Glomerular visceral epithelial cell (primary cell): Measurements from ENCODE around the gene USP32.
"Not testable (repeated sequence)": the region's sequence is repeated elsewhere in the genome, so short reads cannot be mapped to it uniquely, and the experiment has no call there.

Source experiments
- DNase-seq: peaks from one replicate; pipeline ENCODE4 v3.0.0-alpha.2; 2016; ENCODE audit errors: extremely low spot score

Gene USP32, protein sequence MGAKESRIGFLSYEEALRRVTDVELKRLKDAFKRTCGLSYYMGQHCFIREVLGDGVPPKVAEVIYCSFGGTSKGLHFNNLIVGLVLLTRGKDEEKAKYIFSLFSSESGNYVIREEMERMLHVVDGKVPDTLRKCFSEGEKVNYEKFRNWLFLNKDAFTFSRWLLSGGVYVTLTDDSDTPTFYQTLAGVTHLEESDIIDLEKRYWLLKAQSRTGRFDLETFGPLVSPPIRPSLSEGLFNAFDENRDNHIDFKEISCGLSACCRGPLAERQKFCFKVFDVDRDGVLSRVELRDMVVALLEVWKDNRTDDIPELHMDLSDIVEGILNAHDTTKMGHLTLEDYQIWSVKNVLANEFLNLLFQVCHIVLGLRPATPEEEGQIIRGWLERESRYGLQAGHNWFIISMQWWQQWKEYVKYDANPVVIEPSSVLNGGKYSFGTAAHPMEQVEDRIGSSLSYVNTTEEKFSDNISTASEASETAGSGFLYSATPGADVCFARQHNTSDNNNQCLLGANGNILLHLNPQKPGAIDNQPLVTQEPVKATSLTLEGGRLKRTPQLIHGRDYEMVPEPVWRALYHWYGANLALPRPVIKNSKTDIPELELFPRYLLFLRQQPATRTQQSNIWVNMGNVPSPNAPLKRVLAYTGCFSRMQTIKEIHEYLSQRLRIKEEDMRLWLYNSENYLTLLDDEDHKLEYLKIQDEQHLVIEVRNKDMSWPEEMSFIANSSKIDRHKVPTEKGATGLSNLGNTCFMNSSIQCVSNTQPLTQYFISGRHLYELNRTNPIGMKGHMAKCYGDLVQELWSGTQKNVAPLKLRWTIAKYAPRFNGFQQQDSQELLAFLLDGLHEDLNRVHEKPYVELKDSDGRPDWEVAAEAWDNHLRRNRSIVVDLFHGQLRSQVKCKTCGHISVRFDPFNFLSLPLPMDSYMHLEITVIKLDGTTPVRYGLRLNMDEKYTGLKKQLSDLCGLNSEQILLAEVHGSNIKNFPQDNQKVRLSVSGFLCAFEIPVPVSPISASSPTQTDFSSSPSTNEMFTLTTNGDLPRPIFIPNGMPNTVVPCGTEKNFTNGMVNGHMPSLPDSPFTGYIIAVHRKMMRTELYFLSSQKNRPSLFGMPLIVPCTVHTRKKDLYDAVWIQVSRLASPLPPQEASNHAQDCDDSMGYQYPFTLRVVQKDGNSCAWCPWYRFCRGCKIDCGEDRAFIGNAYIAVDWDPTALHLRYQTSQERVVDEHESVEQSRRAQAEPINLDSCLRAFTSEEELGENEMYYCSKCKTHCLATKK (N-terminal part only)

GRCh38 chr17:60392042-60392844 is at the start of gene USP32:
USP32 (minus strand) TSS chr17:60392133; CDS start chr17:60391939, 194 bp downstream.
- DNase-seq: peak; percentile 99

GRCh38 chr17:60439501-60439900 is 47.6 kb upstream of the USP32 start:
- DNase-seq: no peak

- no peak for DNase-seq
Measured at GRCh38 chr17:60436676-60437075, 44.7 kb upstream of the USP32 start.

- DNase-seq: peak; percentile 83
Measured at GRCh38 chr17:60435244-60436167, 43.6 kb upstream of the USP32 start.

DNA sequence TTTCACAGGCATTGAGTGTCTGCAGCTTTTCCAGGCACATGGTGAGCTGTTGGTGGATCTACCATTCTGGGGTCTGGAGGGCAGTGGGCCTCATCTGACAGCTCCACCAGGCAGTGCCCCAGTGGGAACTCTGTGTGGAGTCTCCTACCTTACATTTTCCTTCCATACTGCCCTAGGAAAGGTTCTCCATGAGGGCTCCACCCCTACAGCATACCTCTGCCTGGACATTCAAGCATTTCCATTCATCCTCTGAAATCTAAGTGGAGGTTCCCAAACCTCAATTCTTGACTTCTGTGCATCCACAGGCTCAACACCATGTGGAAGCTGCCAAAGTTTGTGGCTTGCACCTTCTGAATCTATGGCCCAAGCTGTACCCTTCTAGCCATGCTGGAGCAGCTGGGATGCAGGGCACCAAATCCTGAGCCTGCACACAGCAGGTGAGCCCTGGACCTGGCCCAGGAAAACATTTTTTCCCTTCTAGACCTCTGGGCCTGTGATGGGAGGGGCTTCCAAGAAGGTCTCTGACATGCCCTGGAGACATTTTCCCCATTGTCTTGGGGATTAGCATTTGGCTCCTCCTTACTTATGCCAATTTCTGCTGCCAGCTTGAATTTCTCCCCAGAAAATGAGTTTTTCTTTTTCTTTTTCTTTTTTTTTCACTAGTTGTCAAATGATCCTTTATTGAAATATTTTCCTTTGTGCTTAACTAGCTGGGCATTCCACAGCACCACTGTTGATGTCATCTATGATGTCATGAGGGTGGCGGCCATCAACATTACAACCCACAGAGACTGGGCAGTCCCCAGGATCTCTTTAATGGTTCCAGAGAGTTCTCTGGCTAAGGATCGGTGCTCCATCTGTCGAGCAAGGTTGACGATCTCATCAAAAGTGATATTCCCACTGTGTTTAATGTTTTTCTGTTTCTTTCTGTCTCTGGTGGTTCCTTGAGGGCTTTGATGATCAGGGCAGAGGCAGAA is 41.4 kb upstream of the USP32 start:
- DNase-seq: not testable (repeated sequence)

GRCh38 chr17:60430561-60430960 is 38.6 kb upstream of the USP32 start:
- not testable (repeated sequence) for DNase-seq

- not testable (repeated sequence) for DNase-seq
Measured at GRCh38 chr17:60428491-60428890, 36.6 kb upstream of the USP32 start.

DNA sequence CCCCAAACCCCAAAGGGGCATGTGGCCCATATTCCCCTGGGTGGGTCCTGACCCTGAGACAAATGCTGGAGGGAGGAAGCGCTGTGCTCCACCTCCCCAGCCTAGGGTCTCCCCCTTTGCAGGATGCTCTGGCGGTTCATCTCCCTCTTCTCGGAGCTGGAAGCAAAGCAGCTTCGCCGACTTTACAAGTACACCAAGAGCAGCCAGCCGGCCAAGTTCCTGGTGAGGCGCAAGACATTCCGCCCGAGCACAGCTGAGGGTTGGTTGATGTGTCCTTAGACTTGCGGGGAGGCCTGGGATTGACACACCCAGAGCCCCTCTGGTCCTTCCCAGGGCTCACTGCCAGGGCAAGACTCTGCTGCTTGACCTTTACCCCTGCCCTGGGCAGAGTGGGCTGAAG is 34.7 kb upstream of the USP32 start:
- DNase-seq: no peak

DNA sequence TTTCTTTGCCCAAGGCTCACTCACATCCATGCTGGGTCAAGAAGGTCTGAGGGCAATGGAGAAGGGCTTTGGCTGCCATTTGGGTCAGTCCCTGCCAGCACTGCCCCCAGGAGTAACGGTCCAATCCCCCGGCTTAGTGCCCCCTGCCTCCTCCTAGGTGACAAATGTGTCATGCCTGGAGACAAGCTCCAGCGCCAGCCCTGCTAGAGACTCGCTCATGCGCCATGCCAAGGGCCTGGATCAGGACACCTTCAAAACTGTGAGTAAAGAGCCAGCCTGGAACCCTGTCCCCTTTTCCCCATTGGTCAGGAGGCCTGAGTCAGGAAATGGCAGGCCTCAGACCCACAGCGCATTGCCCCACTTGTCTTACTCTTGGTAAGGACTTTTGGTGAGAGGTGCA is 33.7 kb upstream of the USP32 start:
- no peak for DNase-seq

DNA sequence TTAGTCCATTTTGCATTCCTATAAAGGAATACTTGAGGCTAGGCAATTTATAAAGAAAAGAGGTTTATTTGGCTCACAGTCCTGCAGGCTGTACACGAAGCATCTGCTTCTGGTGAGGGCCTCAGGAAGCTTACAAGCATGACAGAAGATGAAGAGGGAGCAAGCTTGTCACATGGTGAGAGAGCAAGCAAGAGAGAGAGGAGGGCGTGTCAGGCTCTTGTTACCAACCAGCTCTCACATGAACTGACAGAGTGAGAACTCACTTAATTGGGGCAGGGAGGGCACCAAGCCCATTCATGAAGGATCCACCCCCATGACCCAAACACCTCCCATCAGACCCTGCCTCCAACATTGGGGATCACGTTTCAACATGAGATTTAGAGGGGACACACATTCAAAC is 31.9 kb upstream of the USP32 start:
- no peak for DNase-seq

DNA sequence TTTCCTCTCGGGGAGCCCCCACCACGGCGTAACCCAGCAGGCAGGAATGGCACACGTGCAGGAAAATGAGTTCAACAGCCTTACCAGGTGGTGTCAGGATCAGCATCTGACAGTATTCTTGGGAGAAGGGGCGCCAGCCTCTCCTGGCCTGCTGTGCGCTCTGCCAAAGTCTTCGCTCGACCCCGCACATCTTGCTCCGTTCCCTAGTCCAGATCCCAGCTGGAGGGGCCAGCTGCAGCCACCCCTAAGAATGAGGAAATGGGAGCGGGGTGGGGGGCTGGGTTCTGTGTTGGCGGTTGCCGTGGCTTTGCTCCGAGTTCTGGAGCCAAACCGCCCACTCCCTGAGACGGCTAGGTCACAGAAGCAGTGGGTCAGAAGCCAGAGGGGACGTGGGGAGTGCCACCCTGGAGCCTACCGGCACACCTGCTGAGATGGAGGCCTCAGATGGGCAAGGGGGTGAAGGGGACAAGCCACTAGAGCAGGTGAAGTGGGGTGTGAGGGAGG is 30.3 kb upstream of the USP32 start, which contains the start of gene CHCT1:
Gene CHCT1 (plus strand): TSS at position 328 of the 504 bp plus-strand sequence. CDS start 104 bp downstream, at position 432.
- DNase-seq: no peak

- peak; percentile 45 for DNase-seq
Measured at GRCh38 chr17:60421273-60422161, 29.6 kb upstream of the USP32 start.

GRCh38 chr17:60419875-60420274 is 27.9 kb upstream of the USP32 start:
- DNase-seq: not testable (repeated sequence)

GRCh38 chr17:60419003-60419402 is 27.1 kb upstream of the USP32 start:
- DNase-seq: not testable (repeated sequence)

DNA sequence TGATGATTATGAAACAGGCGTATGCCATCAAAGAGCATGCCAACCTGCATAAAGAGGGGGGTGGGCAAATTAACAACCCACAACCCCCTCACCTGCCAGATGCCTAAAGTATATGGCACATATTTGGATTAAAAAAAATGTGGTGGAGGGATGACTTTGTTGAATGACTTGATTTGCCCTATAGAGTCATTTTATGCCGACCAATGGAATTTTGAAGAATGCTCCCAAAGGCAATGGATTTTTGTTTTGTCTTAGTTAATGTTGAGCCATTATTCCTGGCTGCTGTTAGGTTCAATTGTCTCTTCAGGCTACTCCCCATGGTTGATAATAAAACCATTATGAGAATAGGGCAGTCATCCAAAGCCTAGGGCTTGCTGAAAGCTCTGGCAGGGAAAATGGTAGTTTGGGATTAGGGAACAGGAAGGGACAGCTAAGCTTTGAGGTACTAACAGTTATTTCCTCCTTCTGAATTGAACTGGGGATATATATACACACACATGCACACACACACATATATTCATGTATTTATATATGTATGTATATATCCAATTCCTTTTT is 24.5 kb upstream of the USP32 start:
- no peak for DNase-seq

DNA sequence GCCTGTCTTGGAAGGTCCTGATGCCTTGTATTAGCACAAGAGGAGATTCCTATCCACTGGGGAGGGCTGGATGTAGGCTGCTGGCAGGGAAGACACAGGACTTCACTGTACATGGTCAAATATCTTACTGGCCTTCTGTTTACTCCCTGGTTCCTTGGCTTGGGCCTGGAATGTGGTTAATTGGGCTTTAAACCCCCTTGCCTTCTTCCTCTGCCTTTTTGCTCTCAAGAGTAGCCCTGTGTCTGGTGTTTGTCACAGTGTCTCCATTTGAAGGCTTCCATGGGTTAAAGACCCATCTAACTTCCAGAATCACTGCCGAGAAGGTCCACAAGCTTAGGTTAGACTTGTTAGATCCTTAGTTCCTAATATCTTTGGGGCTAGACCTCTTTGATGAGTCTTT is 23.2 kb upstream of the USP32 start:
- DNase-seq: no peak

DNA sequence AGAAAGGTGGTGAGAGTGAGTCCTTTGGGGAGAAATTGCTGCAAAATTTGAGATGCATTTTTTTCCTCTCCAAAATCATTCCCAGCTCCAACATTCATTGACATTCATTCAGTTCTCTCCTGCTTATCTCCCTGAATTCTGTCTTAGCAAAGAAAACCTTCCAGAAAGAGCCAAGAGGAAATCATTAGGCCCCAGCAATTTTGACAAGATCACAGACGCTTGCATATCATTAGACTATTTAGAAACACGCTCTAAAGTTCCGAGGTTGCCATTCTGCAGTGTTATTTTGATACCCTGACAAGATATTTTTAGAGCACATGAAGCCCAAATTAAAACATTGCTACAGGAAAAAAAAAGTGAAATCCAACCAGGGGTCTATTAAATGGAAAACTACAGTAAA is 20.8 kb upstream of the USP32 start:
- DNase-seq: no peak
